GM18867 (cell line): Measurements from ENCODE around the gene TCP10L.
"Not testable (repeated sequence)": the region's sequence is repeated elsewhere in the genome, so short reads cannot be mapped to it uniquely, and the experiment has no call there.

Experiments
- ATAC-seq: cut with Tn5 transposase; IDR thresholded peaks from one replicate; pipeline ENCODE4 v1.9.1; 2021; ENCODE audit warnings: mild to moderate bottlenecking, moderate library complexity; ENCODE audit not compliant: unreplicated experiment

TCP10L gene

DNA sequence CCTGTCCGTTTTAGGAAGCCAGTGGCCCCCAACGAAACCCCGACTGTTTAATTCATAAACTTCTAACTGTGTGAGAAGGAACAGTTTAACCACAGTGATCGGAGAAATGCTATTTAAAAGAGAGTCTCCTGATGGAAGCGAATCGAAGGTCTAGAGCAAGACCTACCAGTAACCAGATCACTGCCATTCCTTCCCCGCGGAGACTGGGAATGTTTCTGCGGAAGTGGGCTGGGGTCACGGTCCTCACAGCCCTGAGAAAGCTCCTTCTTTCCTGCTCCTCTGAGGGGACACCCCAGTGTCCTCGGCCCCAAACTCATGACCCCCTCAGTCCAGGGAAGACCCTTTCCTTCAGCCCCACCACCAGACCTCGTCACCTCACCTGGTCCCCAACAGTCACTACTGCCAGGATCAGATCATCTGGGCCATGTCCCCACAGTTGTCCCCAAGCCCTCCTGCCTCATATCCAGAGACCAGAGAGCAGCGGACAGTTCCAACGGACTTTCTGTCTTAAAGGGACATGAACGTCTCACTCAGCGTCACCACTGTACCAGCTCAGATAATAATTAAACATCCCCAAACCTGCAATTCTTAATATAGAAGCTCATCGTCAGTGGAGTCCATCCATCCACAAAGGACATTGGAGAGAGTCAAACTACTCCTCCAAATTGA, at the start of gene TCP10L:
Gene TCP10L (minus strand): TSS at position 482 of the 669 bp plus-strand sequence. CDS start 1,219 bp downstream, outside the sequence.
- ATAC-seq: no peak

GRCh38 chr21:32626621-32627196, 41.4 kb upstream of the TCP10L start:
- no peak for ATAC-seq

GRCh38 chr21:32618218-32618617, 32.9 kb upstream of the TCP10L start:
- ATAC-seq: not testable (repeated sequence)

DNA sequence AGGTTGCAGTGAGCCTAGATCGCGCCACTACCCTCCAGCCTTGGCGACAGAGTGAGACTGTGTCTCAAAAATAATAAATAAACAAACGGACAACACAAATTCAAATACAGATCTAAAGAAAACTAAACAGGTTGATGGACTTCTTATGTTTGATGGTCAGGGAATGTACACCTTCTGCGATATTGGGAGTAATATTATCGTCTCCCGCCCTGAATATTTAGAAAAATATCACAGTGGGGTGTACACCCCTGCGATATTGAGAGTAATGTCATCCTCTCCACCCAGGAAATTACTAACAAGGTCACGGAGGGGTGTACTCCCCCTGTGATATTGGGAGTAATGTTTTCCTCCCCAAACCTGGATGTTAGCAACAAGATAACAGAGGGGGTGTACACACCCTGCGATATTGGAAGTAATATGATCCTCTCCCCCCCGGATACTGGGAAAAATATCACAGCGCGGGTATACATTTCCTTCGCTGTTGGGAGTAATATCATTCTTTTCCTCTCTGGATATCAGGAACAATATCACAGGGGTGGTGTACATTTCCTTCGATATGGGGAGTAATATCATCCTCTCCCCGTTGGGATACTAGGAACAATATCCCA, 28.2 kb upstream of the TCP10L start:
- ATAC-seq: no peak

- no peak for ATAC-seq
These were observed 27.6 kb upstream of the TCP10L start for GRCh38 chr21:32612999-32613337.

DNA sequence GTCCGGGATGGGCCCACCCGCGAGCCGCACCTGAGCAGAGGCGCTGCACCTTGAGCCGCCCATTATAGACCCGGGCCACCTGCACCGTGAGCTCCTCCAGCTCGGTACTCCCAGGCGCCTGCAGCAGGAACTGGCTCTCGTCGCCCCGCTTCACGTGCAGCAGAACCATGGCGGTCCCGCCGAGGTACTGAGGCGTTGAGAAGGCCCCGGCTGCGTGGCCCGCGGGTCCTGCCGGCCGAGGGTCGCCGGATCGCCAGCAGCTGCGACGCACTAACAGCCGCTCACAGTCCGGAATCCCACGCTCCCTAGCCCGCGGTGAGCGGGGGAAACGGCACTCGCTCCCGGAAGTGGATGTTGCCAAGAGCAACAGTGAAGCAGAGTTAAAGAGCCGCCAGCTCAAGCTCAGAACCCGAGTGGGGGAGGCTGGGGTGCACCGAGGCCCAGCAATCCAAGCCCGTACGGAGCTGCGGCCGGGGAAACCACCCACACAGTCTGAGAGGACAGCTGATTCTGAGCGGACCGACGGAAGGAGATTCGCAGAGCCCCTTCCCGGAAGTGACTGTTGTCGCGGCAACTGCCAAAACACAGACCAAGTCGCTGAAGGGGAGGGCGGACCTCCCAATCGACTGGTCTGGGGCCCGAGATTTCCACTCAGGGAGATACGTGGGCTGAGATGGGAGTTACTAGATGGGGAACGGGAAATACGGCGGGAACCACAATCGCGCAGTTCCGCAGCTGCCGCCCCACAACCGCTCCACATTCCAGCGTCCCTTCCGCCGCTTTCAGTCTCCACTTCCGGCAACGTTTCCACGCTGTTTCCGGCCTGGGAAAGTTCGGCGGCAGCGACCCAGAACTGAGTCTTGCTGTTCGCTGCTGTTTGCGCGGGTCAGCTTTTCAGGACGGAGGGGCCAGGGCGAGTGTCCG, 27.0 kb upstream of the TCP10L start, which contains the start of gene CFAP298:
Gene CFAP298 (minus strand): TSS at position 303 of the 924 bp plus-strand sequence. CDS start 134 bp downstream, at position 169.
- ATAC-seq: peak; percentile 94

GRCh38 chr21:32611471-32611997, 26.2 kb upstream of the TCP10L start:
- ATAC-seq: peak; percentile 12

- ATAC-seq: not testable (repeated sequence)
These were observed 25.6 kb upstream of the TCP10L start for GRCh38 chr21:32610940-32611339.

DNA sequence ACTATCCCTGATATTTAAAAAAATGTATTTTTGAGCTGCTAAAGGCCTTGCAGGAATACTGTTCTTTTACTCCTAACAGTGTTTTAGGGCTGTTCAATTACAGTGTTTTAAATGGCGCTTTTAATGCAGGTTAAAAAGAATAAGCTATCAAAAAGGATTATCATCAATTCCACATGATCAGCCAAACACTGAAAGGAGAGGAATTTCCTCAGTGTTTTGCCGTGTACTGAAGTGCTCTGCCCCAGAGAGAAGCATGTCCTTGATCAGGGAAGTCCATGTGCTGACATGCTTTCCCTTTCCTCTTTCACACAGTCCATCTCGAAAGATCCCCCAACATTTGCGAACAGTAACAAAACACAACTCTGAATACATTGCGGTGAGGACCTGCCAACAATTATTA, 23.5 kb upstream of the TCP10L start:
- no peak for ATAC-seq

GRCh38 chr21:32605469-32605868, 20.1 kb upstream of the TCP10L start:
- ATAC-seq: no peak

DNA sequence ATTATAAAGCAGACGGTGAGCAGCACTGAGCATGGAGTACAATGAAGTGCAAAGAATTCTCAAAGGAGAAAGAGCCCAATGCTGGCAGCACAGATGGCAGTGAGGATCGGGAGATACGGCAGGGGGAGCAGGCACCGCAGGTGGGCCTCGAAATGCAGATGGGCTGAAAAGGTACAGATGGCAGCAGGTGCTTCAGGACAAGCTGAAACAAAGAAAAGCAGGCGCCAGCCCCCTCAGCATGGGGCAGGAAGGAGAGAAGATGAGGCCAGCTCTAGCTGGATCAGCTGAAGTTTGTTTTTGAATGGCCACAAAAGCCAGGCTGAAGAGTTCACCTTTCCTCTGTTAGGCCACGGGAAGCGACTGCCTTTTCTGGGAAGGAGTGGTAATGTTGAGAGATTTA, 19.1 kb upstream of the TCP10L start:
- ATAC-seq: no peak

- ATAC-seq: no peak
These were observed 17.8 kb upstream of the TCP10L start for GRCh38 chr21:32603131-32603530.

DNA sequence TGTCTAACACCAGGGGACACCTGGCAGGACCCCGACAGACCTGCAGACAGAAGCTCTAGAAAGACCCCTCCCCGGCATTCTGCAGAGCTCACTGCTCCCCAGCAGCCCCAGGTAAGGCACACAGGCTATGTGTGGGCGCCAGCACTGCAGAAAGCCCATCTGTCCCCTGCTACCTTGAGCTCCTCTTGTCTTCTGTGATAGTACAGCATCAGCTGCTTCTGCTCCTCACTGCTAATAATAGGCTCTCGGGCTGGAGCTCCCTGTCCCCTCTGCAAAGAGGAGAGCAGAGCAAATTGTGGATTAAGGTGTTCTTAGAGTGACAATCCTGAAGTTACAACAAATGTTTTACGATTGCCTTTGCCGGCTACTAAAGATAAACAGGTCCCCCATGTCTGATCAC, 16.8 kb upstream of the TCP10L start:
- ATAC-seq: no peak

- no peak for ATAC-seq
These were observed 14.2 kb upstream of the TCP10L start for GRCh38 chr21:32599526-32599925.

GRCh38 chr21:32599091-32599490, 13.8 kb upstream of the TCP10L start:
- no peak for ATAC-seq

- ATAC-seq: no peak
These were observed 11.9 kb upstream of the TCP10L start for GRCh38 chr21:32597205-32597604.

DNA sequence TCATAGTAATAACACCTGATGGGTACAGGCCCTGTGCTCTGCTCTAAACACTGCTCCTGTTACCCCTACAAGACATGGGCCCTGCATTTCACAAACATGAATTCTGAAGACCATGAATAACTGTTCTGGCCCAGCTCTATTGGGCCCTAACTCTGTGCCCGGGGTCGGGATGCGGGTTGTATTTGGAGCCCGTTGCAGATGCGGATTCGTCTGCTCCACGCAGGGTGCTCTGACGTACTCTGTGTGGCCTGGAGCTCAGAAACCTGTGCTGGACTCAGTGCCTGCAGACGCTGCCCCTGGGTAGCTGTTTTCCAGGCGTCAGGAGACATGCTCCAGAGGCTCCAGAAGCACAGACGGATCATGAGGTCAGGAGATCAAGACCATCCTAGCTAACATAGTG, 10.1 kb upstream of the TCP10L start:
- no peak for ATAC-seq

GRCh38 chr21:32593690-32594089, 8.4 kb upstream of the TCP10L start:
- no peak for ATAC-seq

DNA sequence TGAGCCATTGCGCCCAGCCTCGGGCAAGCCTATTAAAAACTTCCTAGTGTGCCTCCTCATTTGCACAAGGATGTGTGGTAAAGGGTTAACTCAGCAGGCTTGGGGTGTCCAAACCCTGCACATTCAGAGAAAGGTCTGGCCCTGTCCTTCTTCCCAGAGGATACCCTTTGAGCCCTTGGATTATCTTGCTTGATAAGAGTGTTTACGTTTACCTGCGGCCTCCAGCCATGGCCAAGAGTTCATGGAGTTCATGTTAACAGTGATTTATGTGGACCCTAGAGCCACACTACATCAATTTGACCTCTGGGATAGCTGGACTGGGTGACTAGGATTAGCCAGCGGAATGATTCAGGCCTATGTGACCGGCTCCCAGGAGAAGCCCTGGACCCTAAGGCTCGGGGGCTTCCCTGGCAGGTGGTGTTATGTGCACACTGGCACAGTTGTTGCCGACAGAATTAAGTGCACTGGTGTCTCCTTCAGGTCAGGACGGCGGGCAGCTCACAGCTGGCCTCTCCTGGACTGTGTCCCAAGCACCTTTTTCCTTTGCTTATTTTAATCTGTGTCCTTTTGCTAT, 7.7 kb upstream of the TCP10L start:
- ATAC-seq: no peak

- no peak for ATAC-seq
These were observed 4.8 kb upstream of the TCP10L start for GRCh38 chr21:32590130-32590529.

GRCh38 chr21:32587651-32588050, 2.3 kb upstream of the TCP10L start:
- ATAC-seq: no peak
